ENCODE measurements around the gene CACNA1C. TPM values are rescaled to one million over a fixed set of nuclear protein-coding genes. Genes with fewer than 3 reads are reported as not detected.

Gene CACNA1C
- total and polyA plus RNA-seq, 2 donors (not counting 1 experiment from before 2014, with no cell fraction given) = 0.01 to 0.02 TPM

GRCh38 chr12:2514038-2514340, 461.2 kb downstream of the CACNA1C start:
- no peak for TF ChIP-seq CTCF (IDR thresholded peaks at IDR 0.05)
- TF ChIP-seq EZH2 (IDR thresholded peaks at IDR 0.05; ENCODE audit: borderline replicate concordance, insufficient read depth, low read depth, low read length, poor library complexity, severe bottlenecking) = no peak

GRCh38 chr12:2520722-2521246, 468.0 kb downstream of the CACNA1C start:
- ATAC-seq (ENCODE audit: low read depth) = no peak
- CTCF ChIA-PET = no interaction called here
- Mint-ChIP-seq H3K27me3 (peaks cover 18% of the 10 kb centered on the region), H3K27ac (no peak overlapping the region), H3K9me3 (ENCODE audit: insufficient read depth) (no peaks in the 10 kb centered on the region), H3K4me3 (no peak overlapping the region), H3K4me1 (no peaks in the 10 kb centered on the region)
- no peaks in the 10 kb centered on the region for H4K20me1 ChIP-seq (ENCODE audit: control insufficient read depth, insufficient read depth, low read length, poor library complexity, severe bottlenecking)
- H3K9ac ChIP-seq (ENCODE audit: low read length) = no peak overlapping the region
- H3K4me1 ChIP-seq (ENCODE audit: control insufficient read depth in 2 of 2, insufficient read depth in 2 of 2, low read length in 2 of 2) = no peaks in the 10 kb centered on the region
- no peak overlapping the region for H3K4me3 ChIP-seq (ENCODE audit: control extremely low read depth in 1 of 5, extremely low read depth in 1 of 5, insufficient read depth in 1 of 5, low read depth in 2 of 5, low read length in 4 of 5)
- no peak overlapping the region for H2AFZ ChIP-seq (ENCODE audit: insufficient read depth, low read depth, low read length, poor library complexity, severe bottlenecking)
- no peak for DNase-seq
- H3K27me3 ChIP-seq (replicated peaks in 1 of 4; ENCODE audit: control extremely low read depth in 1 of 4, control insufficient read depth in 3 of 4, insufficient read depth in 4 of 4, low read length in 3 of 4) = no peaks in the 10 kb centered on the region
- no peaks in the 10 kb centered on the region for H3K79me2 ChIP-seq (ENCODE audit: control insufficient read depth, insufficient read depth, low read length)
- 100% methylated on average over 1 of the region's 5 CpGs for WGBS (ENCODE audit: insufficient coverage)
- H3K27ac ChIP-seq (ENCODE audit: low read length in 2 of 2) = no peak overlapping the region
- peaks cover 0 to 9% (median 0%) of the 10 kb centered on the region in 3 donors for H3K9me3 ChIP-seq (ENCODE audit: control extremely low read depth in 1 of 3, control insufficient read depth in 2 of 3, insufficient read depth in 1 of 3, low read length in 2 of 3)
- intact Hi-C loops (cut with micrococcal nuclease) = no loop called here
- no peaks in the 10 kb centered on the region for H3K36me3 ChIP-seq (replicated peaks in 1 of 2; ENCODE audit: control extremely low read depth in 1 of 2, control insufficient read depth in 1 of 2, extremely low read depth in 1 of 2, insufficient read depth in 2 of 2, low read length in 1 of 2)
- TF ChIP-seq CTCF (IDR thresholded peaks at IDR 0.05) (no peak), EZH2 (IDR thresholded peaks at IDR 0.05; ENCODE audit: borderline replicate concordance, insufficient read depth, low read depth, low read length, poor library complexity, severe bottlenecking) (no peak)
- POLR2A ChIA-PET = no interaction called here
- H3K4me2 ChIP-seq (replicated peaks; ENCODE audit: low read depth, low read length, poor library complexity, severe bottlenecking) = no peak overlapping the region

More at GRCh38 chr12:2514038-2514340, 461.2 kb downstream of the CACNA1C start:
- no peak for ATAC-seq (ENCODE audit: low read depth)
- Mint-ChIP-seq H3K9me3 (ENCODE audit: insufficient read depth) (no peaks in the 10 kb centered on the region), H3K27ac (no peak overlapping the region), H3K4me1 (no peaks in the 10 kb centered on the region), H3K27me3 (peaks cover 6% of the 10 kb centered on the region), H3K4me3 (no peak overlapping the region)
- Histone ChIP-seq H4K20me1 (ENCODE audit: control insufficient read depth, insufficient read depth, low read length, poor library complexity, severe bottlenecking) (no peaks in the 10 kb centered on the region), H3K4me3 (ENCODE audit: control extremely low read depth in 1 of 5, extremely low read depth in 1 of 5, insufficient read depth in 1 of 5, low read depth in 2 of 5, low read length in 4 of 5) (no peak overlapping the region), H2AFZ (ENCODE audit: insufficient read depth, low read depth, low read length, poor library complexity, severe bottlenecking) (no peak overlapping the region), H3K4me2 (replicated peaks; ENCODE audit: low read depth, low read length, poor library complexity, severe bottlenecking) (no peak overlapping the region), H3K36me3 (replicated peaks in 1 of 2; ENCODE audit: control extremely low read depth in 1 of 2, control insufficient read depth in 1 of 2, extremely low read depth in 1 of 2, insufficient read depth in 2 of 2, low read length in 1 of 2) (no peaks in the 10 kb centered on the region), H3K4me1 (ENCODE audit: control insufficient read depth in 2 of 2, insufficient read depth in 2 of 2, low read length in 2 of 2) (no peaks in the 10 kb centered on the region), H3K9ac (ENCODE audit: low read length) (no peak overlapping the region), H3K27ac (ENCODE audit: low read length in 2 of 2) (no peak overlapping the region), H3K9me3 (ENCODE audit: control extremely low read depth in 1 of 3, control insufficient read depth in 2 of 3, insufficient read depth in 1 of 3, low read length in 2 of 3) (no peaks in the 10 kb centered on the region), H3K79me2 (ENCODE audit: control insufficient read depth, insufficient read depth, low read length) (no peaks in the 10 kb centered on the region), H3K27me3 (replicated peaks in 1 of 4; ENCODE audit: control extremely low read depth in 1 of 4, control insufficient read depth in 3 of 4, insufficient read depth in 4 of 4, low read length in 3 of 4) (no peaks in the 10 kb centered on the region)
- WGBS (ENCODE audit: insufficient coverage) = 64% methylated on average over 2 of the region's 5 CpGs
- ChIA-PET CTCF (no interaction called here), POLR2A (no interaction called here)
- DNase-seq = no peak
- intact Hi-C loops (cut with micrococcal nuclease) = no loop called here

Measured in B cell (primary cell).